ENCODE results near the gene EVA1C.

The EVA1C gene

DNA sequence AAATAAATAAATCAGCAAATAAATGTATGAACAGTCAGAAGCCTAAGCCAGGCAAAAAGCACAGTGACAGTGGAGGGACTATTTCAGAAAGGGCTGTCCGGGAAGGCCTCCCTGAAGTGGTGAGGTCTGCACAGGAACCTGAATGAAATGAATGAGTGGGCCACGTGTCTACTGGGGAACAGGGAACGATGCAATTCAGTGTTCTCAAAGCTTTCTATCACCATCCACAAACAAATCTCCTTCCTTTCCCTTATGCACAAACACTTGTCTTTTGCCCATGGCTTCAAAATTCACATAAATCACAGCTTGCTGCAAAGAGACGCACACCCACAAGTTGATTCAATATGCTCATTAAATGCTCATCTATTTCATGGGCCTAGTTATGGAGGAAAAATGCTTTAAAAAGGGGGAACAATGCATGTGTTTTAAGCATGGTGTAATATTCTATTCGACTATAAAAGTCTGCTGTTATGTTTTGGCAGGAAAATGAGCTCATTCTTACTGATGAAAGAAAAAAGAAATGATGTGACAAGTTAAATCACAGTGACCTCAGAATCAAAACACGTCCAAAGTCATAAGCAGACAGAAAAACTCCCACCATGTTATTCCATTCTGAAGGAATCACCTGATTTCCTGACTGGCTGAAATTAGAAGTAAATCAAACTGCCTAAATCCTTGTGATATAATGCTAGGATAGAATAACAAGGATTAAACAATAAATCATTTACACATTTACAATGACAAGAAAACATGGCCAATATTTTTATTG is 41.3 kb upstream of the EVA1C start:
- no peak for DNase-seq (ENCODE audit: low read depth)
- H3K4me3 ChIP-seq (ENCODE audit: low read length), result no peak overlapping the region
- no peak for TF ChIP-seq CTCF (conservative IDR thresholded peaks at IDR 0.05; ENCODE audit: low read depth, low read length)

DNA sequence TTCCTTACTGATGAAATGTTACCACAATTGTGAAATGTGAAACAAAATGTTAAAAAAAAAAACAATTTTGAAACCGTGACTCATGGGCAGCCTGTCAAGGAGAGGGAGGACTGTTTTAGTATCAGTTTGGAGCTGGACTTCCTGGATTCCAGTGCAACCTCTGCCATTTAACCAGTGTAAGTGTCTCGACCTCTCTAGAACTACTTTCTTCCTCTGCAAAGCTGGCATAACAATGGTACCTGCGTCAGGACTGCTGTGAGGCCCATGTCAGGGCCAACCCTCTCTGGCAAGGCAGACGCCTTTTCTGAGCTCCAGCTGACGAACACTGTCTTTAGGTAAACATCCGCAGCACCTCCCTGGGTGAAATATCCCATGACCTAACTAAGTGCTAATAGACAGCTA is 40.6 kb upstream of the EVA1C start:
- H3K4me3 ChIP-seq (ENCODE audit: low read length), result no peak overlapping the region
- TF ChIP-seq CTCF (conservative IDR thresholded peaks at IDR 0.05; ENCODE audit: low read depth, low read length), result no peak
- DNase-seq (ENCODE audit: low read depth), result no peak

DNA sequence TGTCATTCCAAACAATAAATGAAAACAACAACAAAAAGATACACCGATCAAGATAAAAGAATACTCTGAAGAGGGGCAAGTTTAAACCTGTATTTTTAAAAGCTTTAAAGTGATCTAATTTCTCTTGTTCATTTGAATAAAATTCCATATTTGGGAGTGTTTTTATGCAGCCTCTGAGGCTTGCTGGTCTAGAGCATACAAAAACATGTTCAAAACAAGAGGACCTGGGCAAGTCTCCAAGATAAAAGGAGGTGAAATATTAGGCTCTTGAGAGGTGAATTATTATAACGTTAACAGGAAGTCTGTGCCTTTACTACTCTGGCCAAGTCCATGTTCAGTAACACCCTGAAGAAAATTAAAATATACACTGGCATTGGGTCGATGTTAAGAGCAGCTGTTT is 39.8 kb upstream of the EVA1C start:
- no peak for TF ChIP-seq CTCF (conservative IDR thresholded peaks at IDR 0.05; ENCODE audit: low read depth, low read length)
- no peak overlapping the region for H3K4me3 ChIP-seq (ENCODE audit: low read length)
- no peak for DNase-seq (ENCODE audit: low read depth)

GRCh38 chr21:32377506-32377905 is 35.0 kb upstream of the EVA1C start:
- no peak for DNase-seq (ENCODE audit: low read depth)
- TF ChIP-seq CTCF (conservative IDR thresholded peaks at IDR 0.05; ENCODE audit: low read depth, low read length), result no peak
- H3K4me3 ChIP-seq (ENCODE audit: low read length), result no peak overlapping the region

DNA sequence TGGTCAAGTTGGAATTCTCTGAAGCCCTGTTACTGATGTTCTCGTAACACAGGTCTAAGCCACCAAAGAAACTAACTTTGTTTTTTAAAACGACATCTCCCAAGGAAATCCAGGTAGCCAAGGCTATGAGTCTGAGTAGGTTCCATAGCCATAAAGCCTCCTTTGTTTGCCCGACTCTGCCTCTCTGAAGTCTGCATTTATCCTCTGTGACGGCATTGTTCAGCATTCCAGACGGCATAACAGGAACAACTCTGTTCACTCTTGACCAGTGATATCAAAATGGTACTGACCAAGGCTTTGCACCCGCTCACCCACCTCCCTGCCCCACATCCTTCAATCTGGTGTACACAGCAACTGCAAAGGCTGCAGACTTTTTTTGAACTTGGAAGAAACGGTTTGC is 34.5 kb upstream of the EVA1C start:
- no peak for TF ChIP-seq CTCF (conservative IDR thresholded peaks at IDR 0.05; ENCODE audit: low read depth, low read length)
- H3K4me3 ChIP-seq (ENCODE audit: low read length), result no peak overlapping the region
- no peak for DNase-seq (ENCODE audit: low read depth)

- TF ChIP-seq CTCF (conservative IDR thresholded peaks at IDR 0.05; ENCODE audit: low read depth, low read length), result no peak
- DNase-seq (ENCODE audit: low read depth), result no peak
- H3K4me3 ChIP-seq (ENCODE audit: low read length), result no peak overlapping the region
Measured at GRCh38 chr21:32378956-32379355, 33.5 kb upstream of the EVA1C start.

DNA sequence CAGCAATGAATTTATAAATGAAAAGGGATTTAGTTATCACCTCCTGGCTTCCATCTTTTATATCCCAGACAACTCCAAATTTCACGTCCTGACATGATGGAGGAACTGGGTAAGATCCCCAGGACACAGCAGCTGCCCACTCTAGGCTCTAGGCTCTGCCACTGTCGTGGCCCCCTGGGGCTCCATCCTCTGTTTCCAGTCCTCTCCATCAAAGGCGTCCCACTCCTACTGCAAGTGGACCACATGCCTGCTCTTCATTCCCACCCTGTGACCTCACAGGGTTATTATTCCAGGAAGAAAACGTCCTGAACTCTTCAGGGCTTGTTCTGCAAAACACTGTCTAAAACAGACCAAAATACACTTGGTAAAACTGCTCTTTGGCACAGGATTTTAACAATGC is 31.6 kb upstream of the EVA1C start:
- DNase-seq (ENCODE audit: low read depth), result no peak
- H3K4me3 ChIP-seq (ENCODE audit: low read length), result no peak overlapping the region
- no peak for TF ChIP-seq CTCF (conservative IDR thresholded peaks at IDR 0.05; ENCODE audit: low read depth, low read length)
